Measurements from ENCODE around the gene CDH23. TPM values are rescaled to one million over a fixed set of nuclear protein-coding genes. Genes with fewer than 3 reads are reported as not detected.

CDH23 gene
- polyA plus RNA-seq, 1 donor (not counting 4 experiments of a cell fraction or from before 2014, with no cell fraction given): 0.01 TPM

GRCh38 chr10:71610651-71611050 is 213.9 kb downstream of the CDH23 start:
- Histone ChIP-seq H2AFZ (ENCODE audit: control insufficient read depth, low read length) (no peak overlapping the region), H3K9me3 (ENCODE audit: control insufficient read depth, low read depth, low read length) (no peaks in the 10 kb centered on the region), H3K27ac (ENCODE audit: control insufficient read depth, insufficient read depth, low read length) (no peak overlapping the region), H3K4me3 (ENCODE audit: control insufficient read depth in 2 of 3, extremely low read depth in 1 of 3, insufficient read depth in 2 of 3, low read depth in 1 of 3, low read length in 3 of 3) (no peak overlapping the region), H3K4me2 (ENCODE audit: control insufficient read depth, extremely low read depth, insufficient read depth, low read depth, low read length) (no peak overlapping the region), H3K9ac (ENCODE audit: control insufficient read depth, extremely low read depth, insufficient read depth, low read length) (no peak overlapping the region), H3K27me3 (ENCODE audit: control insufficient read depth, extremely low read depth, insufficient read depth, low read length) (peaks cover 7% of the 10 kb centered on the region), H3K4me1 (ENCODE audit: control insufficient read depth, extremely low read depth, insufficient read depth, low read length) (no peaks in the 10 kb centered on the region), H3K36me3 (ENCODE audit: control insufficient read depth in 2 of 2, extremely low read depth in 1 of 2, insufficient read depth in 2 of 2, low read length in 2 of 2) (no peaks in the 10 kb centered on the region), H3K79me2 (ENCODE audit: control insufficient read depth, insufficient read depth, low read length) (no peaks in the 10 kb centered on the region), H4K20me1 (ENCODE audit: control insufficient read depth, extremely low read depth, insufficient read depth, low read length) (no peaks in the 10 kb centered on the region), H3K9me1 (ENCODE audit: control insufficient read depth, extremely low read depth, insufficient read depth, low read length) (no peaks in the 10 kb centered on the region)
- DNase-seq (ENCODE audit: low read depth, low spot score): no peak
- dilution Hi-C loops (cut with MboI; ENCODE audit: extremely low pct_ligation_motif_present, low sequenced_read_pairs): no loop called here
- TF ChIP-seq EZH2 (IDR thresholded peaks at IDR 0.05; ENCODE audit: low read length) (no peak), CTCF (optimal IDR thresholded peaks at IDR 0.05 in 1 of 3, IDR thresholded peaks at IDR 0.05 in 1 of 3, conservative IDR thresholded peaks at IDR 0.05 in 1 of 3; ENCODE audit: extremely low read depth in 1 of 3, insufficient read depth in 2 of 3, low read length in 3 of 3) (no peak)
- FAIRE-seq: no peak

GRCh38 chr10:71611131-71611530 is 214.4 kb downstream of the CDH23 start:
- Histone ChIP-seq H3K4me3 (ENCODE audit: control insufficient read depth in 2 of 3, extremely low read depth in 1 of 3, insufficient read depth in 2 of 3, low read depth in 1 of 3, low read length in 3 of 3) (no peak overlapping the region), H3K4me2 (ENCODE audit: control insufficient read depth, extremely low read depth, insufficient read depth, low read depth, low read length) (no peak overlapping the region), H3K9me3 (ENCODE audit: control insufficient read depth, low read depth, low read length) (no peaks in the 10 kb centered on the region), H3K4me1 (ENCODE audit: control insufficient read depth, extremely low read depth, insufficient read depth, low read length) (no peaks in the 10 kb centered on the region), H4K20me1 (ENCODE audit: control insufficient read depth, extremely low read depth, insufficient read depth, low read length) (no peaks in the 10 kb centered on the region), H3K9ac (ENCODE audit: control insufficient read depth, extremely low read depth, insufficient read depth, low read length) (no peak overlapping the region), H3K27me3 (ENCODE audit: control insufficient read depth, extremely low read depth, insufficient read depth, low read length) (peaks cover 7% of the 10 kb centered on the region), H2AFZ (ENCODE audit: control insufficient read depth, low read length) (no peak overlapping the region), H3K9me1 (ENCODE audit: control insufficient read depth, extremely low read depth, insufficient read depth, low read length) (no peaks in the 10 kb centered on the region), H3K27ac (ENCODE audit: control insufficient read depth, insufficient read depth, low read length) (no peak overlapping the region), H3K36me3 (ENCODE audit: control insufficient read depth in 2 of 2, extremely low read depth in 1 of 2, insufficient read depth in 2 of 2, low read length in 2 of 2) (no peaks in the 10 kb centered on the region), H3K79me2 (ENCODE audit: control insufficient read depth, insufficient read depth, low read length) (no peaks in the 10 kb centered on the region)
- dilution Hi-C loops (cut with MboI; ENCODE audit: extremely low pct_ligation_motif_present, low sequenced_read_pairs): no loop called here
- DNase-seq (ENCODE audit: low read depth, low spot score) (no peak), FAIRE-seq (no peak)
- TF ChIP-seq EZH2 (IDR thresholded peaks at IDR 0.05; ENCODE audit: low read length): no peak
- no peak for TF ChIP-seq CTCF (optimal IDR thresholded peaks at IDR 0.05 in 1 of 3, IDR thresholded peaks at IDR 0.05 in 1 of 3, conservative IDR thresholded peaks at IDR 0.05 in 1 of 3; ENCODE audit: extremely low read depth in 1 of 3, insufficient read depth in 2 of 3, low read length in 3 of 3)
